ENCODE measurements around the gene BFSP1.

The BFSP1 gene

GRCh38 chr20:17520583-17520982 lies 10.6 kb downstream of the BFSP1 start:
- DNase-seq (ENCODE audit: low read depth): no peak

- no peak for DNase-seq (ENCODE audit: low read depth)
These were observed 11.4 kb downstream of the BFSP1 start for GRCh38 chr20:17519606-17520285.

DNA sequence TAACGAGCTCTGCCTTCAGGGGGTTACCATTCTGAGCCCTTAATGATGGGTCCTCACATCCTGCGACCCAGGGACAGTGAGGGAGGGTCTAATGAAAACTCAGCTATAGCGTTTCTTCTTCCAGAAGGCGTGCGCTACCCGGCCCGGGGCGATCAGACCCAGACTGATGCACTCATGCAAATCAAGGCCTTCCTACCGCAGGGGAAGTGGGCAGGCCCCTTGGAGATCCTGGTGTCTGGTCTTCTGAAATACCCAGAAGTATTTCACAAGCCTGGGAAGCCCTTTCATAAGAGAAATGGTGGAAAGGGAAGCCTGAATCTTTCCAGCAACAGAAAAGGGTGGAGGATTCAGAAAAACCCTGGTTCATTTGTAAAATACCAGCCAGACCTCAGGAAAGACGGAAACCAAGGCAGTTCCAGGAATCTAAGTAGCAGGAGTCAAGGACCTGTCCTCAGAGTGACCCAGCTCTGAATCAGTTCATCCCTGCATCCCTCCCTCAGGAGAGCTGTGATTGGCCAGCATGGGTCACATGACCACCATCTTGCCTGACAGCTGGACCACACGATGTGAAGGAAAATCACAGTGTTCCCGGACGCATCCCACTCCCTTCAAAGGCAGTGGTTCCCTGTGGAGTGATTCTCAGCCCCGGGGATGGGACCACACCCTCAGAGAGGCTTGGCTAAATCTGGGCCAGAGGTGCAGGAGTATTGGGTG lies 12.7 kb downstream of the BFSP1 start:
- no peak for DNase-seq (ENCODE audit: low read depth)

DNA sequence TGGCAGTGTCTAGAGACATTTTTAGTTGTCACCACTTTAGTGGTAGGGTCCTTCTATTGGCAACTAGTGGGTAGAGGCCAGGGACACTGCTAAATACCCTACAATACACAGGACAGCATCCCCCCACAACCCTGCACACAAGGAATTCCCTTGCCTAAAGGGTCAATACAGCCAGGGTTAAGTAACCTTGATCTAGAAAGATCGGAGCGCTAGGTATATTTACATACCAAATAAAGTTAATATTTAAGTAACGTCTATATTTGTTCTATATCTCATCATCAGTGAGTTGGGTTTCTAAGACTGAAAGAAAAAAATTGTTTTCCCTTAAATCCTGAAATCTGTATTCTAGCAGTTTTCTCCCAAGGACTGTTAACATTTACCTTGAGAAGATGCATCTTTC lies 16.1 kb downstream of the BFSP1 start:
- no peak for DNase-seq (ENCODE audit: low read depth)

DNA sequence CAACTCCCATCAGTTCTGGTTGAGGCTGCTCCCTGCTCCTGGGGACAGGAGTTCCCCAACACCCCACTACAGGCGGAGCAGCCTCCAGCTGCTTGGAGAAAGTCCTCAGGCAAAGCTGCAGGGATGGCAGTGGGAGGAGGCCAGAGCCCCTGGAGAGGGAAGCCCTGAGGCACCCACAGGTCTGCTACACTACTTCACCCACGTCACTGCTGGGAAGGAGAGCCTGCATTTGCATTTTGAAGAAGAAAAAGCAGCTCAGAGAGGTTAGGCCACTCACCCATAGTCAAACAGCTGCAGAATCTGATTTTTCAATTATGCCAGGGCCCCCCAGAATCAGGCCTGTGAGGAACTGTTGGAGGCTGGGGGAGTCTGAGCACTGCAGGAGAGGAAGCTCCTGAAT lies 17.2 kb downstream of the BFSP1 start:
- no peak for DNase-seq (ENCODE audit: low read depth)

DNA sequence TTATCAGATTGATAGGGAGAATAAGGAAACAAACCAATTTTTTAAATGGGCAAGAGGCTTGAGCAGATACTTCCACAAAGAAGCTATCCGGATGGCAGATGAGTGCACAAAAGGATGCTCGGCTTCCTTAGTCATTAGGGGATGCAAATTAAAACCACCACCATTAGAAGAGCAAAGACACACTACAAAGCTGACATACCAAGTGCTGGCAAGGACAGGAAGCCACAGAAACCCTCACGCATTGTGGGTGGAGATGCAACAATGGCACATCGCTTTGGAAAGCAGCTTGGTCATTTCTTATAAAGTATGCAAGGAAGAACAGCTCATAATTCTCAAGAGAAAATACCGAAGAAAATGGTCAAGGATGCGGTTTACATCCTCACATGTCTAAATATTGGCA lies 19.8 kb downstream of the BFSP1 start:
- DNase-seq (ENCODE audit: low read depth): no peak

DNA sequence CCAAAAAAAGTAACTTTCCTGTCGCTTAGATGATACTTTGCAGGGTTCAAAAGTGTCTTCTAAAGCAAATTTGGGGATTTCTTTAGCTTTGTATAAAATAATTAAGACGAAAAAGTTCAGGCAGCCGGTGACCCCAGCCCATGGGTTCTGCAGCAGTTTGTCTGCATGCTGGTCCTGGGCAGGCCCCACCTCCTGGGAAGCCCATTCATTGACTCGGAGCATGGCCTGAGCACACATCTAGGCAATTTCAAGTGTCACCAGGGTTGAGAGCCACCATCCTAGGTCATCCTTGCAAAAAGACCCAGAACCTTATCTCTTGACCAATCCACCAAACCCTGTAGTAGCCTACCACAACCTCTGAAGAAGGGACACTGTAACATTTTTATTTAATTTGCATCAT lies 20.6 kb downstream of the BFSP1 start:
- no peak for DNase-seq (ENCODE audit: low read depth)

- DNase-seq (ENCODE audit: low read depth): no peak
These were observed 22.4 kb downstream of the BFSP1 start for GRCh38 chr20:17508756-17509155.

DNA sequence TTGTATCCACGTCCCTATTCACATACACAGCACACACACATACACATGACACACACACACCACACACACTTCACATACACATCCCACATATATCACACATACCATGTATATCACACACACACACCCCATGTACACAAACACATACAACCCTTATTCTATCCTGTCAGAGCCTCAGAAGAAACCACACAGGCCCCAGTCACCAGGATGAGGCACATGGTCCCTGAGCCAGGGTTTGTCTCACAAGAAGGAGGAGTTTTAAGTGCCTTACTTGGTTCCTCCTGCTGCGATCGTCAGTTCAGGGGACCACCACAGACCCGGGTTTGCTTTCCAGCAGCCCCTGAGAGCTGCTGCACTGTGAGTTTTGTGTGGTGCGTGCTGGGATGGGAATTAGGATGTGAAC lies 23.6 kb downstream of the BFSP1 start:
- DNase-seq (ENCODE audit: low read depth): no peak

DNA sequence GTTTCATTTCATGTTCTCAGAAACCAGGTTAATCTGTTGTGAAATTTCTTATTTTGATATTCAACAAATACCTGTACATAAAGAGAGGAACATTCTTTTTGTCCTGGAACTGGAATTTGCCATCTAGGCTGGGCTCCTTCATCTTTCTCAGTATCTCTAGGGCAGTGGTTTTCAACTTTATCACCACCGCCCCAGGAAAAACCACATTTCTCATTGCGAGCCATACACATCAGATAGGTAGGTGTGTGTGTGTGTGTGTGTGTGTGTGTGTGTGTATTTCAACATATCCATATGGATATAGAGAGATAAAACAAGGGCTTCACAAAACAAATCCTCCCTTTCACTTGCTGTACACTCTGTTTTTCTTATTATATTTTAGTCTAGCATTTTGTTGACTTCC lies 24.1 kb downstream of the BFSP1 start:
- DNase-seq (ENCODE audit: low read depth): no peak

- DNase-seq (ENCODE audit: low read depth): no peak
These were observed 25.3 kb downstream of the BFSP1 start for GRCh38 chr20:17505636-17506517.

DNA sequence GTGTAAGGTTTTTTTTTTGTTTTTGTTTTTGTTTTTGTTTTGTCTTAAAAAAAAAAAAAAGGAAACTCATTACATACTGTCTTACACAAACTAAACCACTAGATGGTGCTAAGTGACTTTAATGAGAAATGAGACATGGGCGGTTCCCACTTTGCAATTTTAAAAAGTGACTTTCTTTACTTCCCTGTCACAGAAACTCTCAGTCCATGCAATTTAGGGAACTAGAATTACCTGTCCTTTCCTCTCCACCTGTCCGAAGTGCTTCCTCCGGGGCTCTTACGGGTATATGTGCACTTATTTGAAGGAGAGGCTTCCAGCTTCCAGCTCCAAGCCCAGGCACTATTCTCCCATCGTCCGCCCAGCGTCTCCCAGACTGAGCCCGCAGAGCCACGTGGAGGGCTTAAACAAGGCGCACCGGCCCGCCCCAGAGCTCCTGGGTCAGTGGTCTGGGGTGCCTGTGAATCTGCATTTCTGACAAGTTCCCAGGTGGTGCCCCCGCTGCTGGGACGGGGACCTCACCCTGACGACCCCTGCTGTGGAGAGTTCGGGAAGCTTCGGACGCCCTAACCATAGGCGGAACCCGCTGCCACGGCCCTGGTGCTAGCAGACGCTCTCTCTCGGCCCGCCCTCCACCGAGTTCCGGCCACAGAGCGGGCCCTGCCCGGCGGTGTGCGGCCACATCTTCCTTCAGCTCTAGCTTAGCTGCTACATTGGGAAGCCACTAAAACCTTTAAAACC lies 26.1 kb downstream of the BFSP1 start:
- peak; percentile 24 for DNase-seq (ENCODE audit: low read depth)

GRCh38 chr20:17504066-17504897 lies 26.9 kb downstream of the BFSP1 start:
- no peak for DNase-seq (ENCODE audit: low read depth)

DNA sequence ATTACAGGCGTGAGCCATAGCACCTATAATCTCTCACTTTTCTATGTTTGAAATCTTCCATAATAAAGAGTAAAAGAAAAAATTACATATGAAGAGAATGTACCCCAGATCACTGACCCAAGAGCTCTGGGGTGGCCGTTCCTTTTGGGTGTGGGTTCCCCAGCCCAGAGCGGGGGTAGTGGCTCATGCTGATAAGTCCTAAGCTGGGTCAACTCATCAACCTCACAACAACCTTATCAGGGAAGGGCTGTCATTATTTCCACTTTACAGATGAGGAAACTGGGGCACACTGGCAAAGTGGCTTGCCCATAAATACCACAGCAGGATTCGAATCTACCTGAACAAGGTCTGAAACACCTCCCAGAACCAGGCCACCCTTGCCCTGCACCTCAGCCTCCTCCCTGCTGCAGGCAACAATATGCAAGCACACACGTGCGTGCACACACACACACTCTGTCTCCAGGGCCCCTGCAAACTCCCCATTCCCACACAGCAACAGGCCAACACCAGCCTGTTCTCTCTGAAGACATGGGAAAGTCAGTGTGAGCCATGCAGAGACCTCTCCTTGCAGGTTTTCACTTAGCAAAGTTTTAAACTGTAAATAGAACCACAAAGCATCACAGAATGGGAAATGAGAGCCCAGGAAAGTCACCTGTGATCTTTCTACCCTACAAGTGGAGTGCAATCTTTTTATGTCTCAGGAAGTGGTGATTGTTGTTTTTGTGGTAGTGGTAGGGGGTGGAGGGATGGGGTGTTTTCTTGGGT lies 27.7 kb downstream of the BFSP1 start:
- DNase-seq (ENCODE audit: low read depth): no peak

DNA sequence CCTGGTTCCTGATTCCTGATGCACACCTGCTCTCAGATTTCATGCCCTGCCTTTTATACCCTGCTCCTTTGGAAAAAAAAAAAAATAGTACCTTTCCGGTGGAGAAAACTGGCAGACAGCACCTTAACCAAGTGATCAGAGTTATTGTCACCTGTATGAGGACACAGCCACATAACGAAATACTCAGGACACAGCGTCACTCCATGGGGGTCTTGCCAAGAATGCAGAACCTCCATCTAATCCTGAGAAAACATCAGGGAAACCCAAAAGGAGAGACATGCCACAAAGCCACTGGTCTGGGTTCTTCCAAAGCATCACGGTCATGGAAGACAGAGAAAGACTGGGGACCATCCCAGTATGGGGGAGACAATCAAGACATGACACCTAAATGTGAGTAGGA lies 29.1 kb downstream of the BFSP1 start:
- no peak for DNase-seq (ENCODE audit: low read depth)

DNA sequence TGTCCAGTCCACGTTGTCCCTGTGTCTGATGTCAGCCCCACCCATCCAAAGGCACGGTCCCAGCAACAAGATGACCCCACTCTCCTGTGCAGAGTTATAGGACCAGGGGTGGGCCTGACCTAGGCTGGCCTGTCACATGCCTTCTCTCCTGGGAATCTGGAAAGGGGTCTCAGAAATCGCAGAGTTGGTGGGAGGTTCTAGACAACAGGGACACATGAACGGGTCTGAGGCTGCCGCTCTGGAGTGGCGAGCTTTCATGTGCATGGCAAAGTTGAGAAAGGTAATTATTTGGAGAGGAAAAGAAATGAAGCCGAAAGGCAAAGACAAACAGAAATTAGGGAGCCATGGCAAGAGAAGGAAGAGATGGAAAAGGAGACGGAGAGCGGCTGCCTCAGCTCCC lies 29.5 kb downstream of the BFSP1 start:
- no peak for DNase-seq (ENCODE audit: low read depth)

DNA sequence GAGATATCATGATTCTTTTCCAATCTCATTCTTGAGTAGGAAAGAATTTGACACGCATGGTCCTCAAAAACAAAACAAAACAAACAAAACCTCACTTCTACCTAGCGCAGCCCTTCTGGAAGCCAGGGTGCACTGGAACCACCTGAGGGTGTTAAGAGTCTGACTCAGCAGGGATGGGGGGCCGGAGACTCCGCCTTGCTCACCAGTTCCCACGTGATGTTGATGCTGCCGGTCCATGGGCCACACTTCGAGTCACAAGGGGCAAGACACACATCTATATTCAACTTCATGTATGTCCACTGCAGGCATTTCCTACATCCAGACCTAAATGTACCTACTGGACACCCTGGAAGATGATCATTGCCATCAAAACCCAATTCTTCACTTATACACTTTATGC lies 30.4 kb downstream of the BFSP1 start:
- DNase-seq (ENCODE audit: low read depth): no peak

- DNase-seq (ENCODE audit: low read depth): no peak
These were observed 30.9 kb downstream of the BFSP1 start for GRCh38 chr20:17500271-17500670.

DNA sequence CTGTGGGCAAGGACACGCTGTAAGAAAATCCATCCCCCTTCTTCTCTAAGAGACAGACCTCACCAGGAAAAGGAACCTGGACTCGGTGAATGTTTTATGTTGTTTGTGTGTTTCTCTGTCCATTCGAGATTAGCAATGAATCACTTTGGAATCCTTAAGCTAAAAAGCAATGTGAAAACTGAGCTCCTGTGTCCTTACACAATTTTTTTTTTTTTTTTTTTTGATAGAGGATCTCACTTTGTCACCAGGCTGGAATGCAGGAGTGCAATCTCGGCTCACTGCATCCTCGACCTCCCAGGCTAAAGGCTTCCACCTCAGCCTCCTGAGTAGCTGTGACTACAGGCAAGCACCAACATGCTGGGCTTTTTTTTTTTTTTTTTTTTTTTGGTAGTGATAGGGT lies 32.1 kb downstream of the BFSP1 start:
- no peak for DNase-seq (ENCODE audit: low read depth)

DNA sequence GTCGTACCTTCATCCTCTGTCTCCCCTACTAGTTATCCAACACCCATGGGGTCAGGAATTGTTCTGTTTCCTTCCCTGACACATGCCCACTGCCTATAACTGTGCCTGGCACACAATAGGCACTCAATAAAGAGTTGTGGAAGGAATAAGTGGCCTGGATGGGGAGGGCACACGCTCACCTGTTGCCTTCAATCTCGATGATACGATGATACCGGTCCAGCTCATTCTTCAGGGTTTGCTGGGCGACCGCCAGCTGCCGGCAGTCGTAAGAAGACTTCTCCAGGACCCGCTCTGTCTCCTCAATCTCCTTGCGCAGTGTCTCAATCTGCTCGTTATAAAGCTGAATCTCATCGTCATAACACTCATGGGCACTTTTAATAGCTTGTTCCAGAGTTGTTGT lies 32.5 kb downstream of the BFSP1 start:
- no peak for DNase-seq (ENCODE audit: low read depth)
